Measurements from ENCODE around the gene LRRC3C.

- no peak for TF ChIP-seq CTCF (IDR thresholded peaks at IDR 0.05)
- TF ChIP-seq EZH2 (IDR thresholded peaks at IDR 0.05; ENCODE audit: borderline replicate concordance, insufficient read depth, low read depth, low read length, poor library complexity, severe bottlenecking), result no peak
These were observed 11.6 kb downstream of the LRRC3C start for GRCh38 chr17:39939106-39939505.

All from B cell (primary cell).